MCF 10A (cell line): ENCODE measurements around the gene HLA-DPB1. TPM values are rescaled to one million over a fixed set of nuclear protein-coding genes. Genes with fewer than 3 reads are reported as not detected.

ENCODE experiments used
- total RNA-seq: library from RNA; stranded (reverse); gene quantifications from 2 replicates; pipeline ENCODE4 v1.2.3, GENCODE V29; 2022

Gene HLA-DPB1
- total RNA-seq, 1 experiment from 2014 or later: not detected

Other genes starting within 250 kb of the HLA-DPB1 start
- gene TAP2, start 237.3 kb upstream of the HLA-DPB1 start, total RNA-seq: 43.3 and 61.2 TPM in 2 replicates
- gene PSMB8, start 231.9 kb upstream of the HLA-DPB1 start, total RNA-seq: 34.1 and 47.3 TPM in 2 replicates
- gene TAP1, start 222.3 kb upstream of the HLA-DPB1 start, total RNA-seq: 32.3 and 35.2 TPM in 2 replicates
- gene PSMB9, start 221.8 kb upstream of the HLA-DPB1 start, total RNA-seq: 3.5 and 4.4 TPM in 2 replicates
- not detected in 2 replicates for gene HLA-DMB, start 135.0 kb upstream of the HLA-DPB1 start, total RNA-seq
- gene HLA-DMA, start 122.9 kb upstream of the HLA-DPB1 start, total RNA-seq: 2.4 and 2.9 TPM in 2 replicates
- gene BRD2, start 107.4 kb upstream of the HLA-DPB1 start, total RNA-seq: 201 and 223 TPM in 2 replicates
- gene HLA-DOA, start 66.4 kb upstream of the HLA-DPB1 start, total RNA-seq: not detected in 2 replicates
- not detected in 2 replicates for gene HLA-DPA1, start 2.3 kb upstream of the HLA-DPB1 start, total RNA-seq
- gene COL11A2, start 116.5 kb downstream of the HLA-DPB1 start, total RNA-seq: 0.91 and 1.5 TPM in 2 replicates
- gene RXRB, start 124.7 kb downstream of the HLA-DPB1 start, total RNA-seq: 29.6 and 35.1 TPM in 2 replicates
- gene SLC39A7, start 124.9 kb downstream of the HLA-DPB1 start, total RNA-seq: 118 and 187 TPM in 2 replicates
- 26.4 and 26.6 TPM in 2 replicates for gene HSD17B8, start 128.7 kb downstream of the HLA-DPB1 start, total RNA-seq
- 45.4 and 48.3 TPM in 2 replicates for gene RING1, start 132.5 kb downstream of the HLA-DPB1 start, total RNA-seq
- gene VPS52, start 195.9 kb downstream of the HLA-DPB1 start, total RNA-seq: 47.8 and 49.7 TPM in 2 replicates
- 4,063 and 4,680 TPM in 2 replicates for gene RPS18, start 196.1 kb downstream of the HLA-DPB1 start, total RNA-seq
- 0.37 and 0.58 TPM in 2 replicates for gene B3GALT4, start 201.1 kb downstream of the HLA-DPB1 start, total RNA-seq
- gene WDR46, start 213.2 kb downstream of the HLA-DPB1 start, total RNA-seq: 53.1 and 57.0 TPM in 2 replicates
- gene PFDN6, start 213.6 kb downstream of the HLA-DPB1 start, total RNA-seq: 54.7 and 67.1 TPM in 2 replicates
- gene RGL2, start 223.0 kb downstream of the HLA-DPB1 start, total RNA-seq: 30.4 and 37.9 TPM in 2 replicates
- 84.9 and 87.9 TPM in 2 replicates for gene TAPBP, start 238.1 kb downstream of the HLA-DPB1 start, total RNA-seq
- gene ZBTB22, start 241.8 kb downstream of the HLA-DPB1 start, total RNA-seq: 12.3 and 15.5 TPM in 2 replicates
- gene DAXX, start 247.0 kb downstream of the HLA-DPB1 start, total RNA-seq: 39.7 and 47.7 TPM in 2 replicates